GM10266 (cell line): ENCODE data around the gene FAM209B.

Experiments used
- DNase-seq: peaks from one replicate; pipeline ENCODE4 v3.0.0; 2012; ENCODE audit errors: extremely low spot score
- TF ChIP-seq, protein P1 (sequence below): IDR thresholded peaks from 2 replicates; pipeline ENCODE4 v1.5.1; 2012; ENCODE audit warnings: mild to moderate bottlenecking, low read depth; ENCODE audit not compliant: control insufficient read depth, insufficient read depth; ENCODE audit errors: missing control alignments

Gene FAM209B

GRCh38 chr20:56566621-56567020 is 33.6 kb downstream of the FAM209B start:
- no peak for DNase-seq
- TF ChIP-seq, protein P1, sequence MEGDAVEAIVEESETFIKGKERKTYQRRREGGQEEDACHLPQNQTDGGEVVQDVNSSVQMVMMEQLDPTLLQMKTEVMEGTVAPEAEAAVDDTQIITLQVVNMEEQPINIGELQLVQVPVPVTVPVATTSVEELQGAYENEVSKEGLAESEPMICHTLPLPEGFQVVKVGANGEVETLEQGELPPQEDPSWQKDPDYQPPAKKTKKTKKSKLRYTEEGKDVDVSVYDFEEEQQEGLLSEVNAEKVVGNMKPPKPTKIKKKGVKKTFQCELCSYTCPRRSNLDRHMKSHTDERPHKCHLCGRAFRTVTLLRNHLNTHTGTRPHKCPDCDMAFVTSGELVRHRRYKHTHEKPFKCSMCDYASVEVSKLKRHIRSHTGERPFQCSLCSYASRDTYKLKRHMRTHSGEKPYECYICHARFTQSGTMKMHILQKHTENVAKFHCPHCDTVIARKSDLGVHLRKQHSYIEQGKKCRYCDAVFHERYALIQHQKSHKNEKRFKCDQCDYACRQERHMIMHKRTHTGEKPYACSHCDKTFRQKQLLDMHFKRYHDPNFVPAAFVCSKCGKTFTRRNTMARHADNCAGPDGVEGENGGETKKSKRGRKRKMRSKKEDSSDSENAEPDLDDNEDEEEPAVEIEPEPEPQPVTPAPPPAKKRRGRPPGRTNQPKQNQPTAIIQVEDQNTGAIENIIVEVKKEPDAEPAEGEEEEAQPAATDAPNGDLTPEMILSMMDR, result no peak

DNA sequence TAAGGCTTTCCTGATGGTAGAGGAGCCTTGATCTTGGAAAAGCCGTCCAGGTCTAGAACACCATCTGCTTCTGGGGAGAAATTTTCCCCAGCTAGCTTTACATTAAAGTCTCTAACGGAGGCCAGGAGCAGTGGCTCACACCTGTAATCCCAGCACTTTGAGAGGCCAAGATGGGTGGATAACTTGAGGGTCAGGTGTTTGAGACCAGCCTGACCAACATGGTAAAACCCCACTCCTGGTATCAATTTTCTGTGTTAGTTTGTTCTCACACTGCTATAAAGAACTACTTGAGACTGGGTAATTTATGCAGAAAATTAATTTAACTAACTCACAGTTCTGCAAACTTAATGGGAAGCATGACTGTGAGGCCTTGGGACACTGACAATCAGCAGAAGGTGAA is 37.8 kb downstream of the FAM209B start:
- TF ChIP-seq, protein P1, result no peak
- DNase-seq, result no peak

DNA sequence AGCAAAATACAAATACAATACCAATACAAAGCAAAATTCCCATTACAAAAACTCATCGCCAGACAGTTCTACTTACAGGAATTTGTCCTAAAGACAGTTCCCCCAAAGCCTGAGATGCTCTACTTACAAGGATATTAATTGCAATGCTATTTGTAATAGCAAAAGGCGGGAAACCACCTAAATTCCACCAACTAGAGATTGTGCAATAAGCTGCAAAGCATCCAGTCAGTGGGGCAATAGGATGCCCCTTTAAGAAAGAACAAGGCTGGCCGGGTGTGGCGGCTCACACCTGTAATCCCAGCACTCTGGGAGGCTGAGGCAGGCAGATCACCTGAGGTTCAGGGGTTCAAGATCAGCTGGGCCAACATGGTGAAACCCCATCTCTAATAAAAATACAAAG is 39.1 kb downstream of the FAM209B start:
- TF ChIP-seq, protein P1, result no peak
- no peak for DNase-seq

GRCh38 chr20:56573986-56574385 is 40.9 kb downstream of the FAM209B start:
- TF ChIP-seq, protein P1, result no peak
- no peak for DNase-seq

- TF ChIP-seq, protein P1, result no peak
- no peak for DNase-seq
These were observed 41.6 kb downstream of the FAM209B start for GRCh38 chr20:56574531-56575142.

- DNase-seq, result no peak
- TF ChIP-seq, protein P1, result no peak
These were observed 42.1 kb downstream of the FAM209B start for GRCh38 chr20:56575157-56575556.

DNA sequence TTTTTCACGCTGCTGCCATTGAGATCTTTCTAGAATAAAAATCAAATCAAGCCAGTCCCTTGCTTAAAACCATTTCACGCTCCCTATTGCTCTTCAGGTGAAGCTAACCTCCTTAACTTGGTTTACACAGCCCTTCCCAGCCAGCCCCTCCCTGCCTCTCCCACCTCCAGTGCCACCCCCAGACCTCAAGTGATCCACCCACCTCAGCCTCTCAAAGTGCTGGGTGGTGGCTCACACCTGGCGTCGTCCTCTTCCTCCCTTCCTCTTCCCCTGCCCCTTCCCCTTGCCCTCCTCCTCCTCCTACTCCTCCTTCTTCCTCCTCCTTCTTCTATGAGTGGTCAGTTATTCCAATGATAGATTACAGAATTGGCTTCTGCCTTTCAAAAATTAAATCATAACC is 42.9 kb downstream of the FAM209B start:
- no peak for DNase-seq
- TF ChIP-seq, protein P1, result no peak
